ENCODE measurements around the gene CNGA1.
A peak's percentile ranks its signal among the peaks of the same experiment; 100 is the strongest.
"Not testable (repeated sequence)": the region's sequence is repeated elsewhere in the genome, so short reads cannot be mapped to it uniquely, and the experiment has no call there.

The CNGA1 gene

GRCh38 chr4:47922436-47923260 is 93.8 kb downstream of the CNGA1 start:
- not testable (repeated sequence) for H3K36me3 ChIP-seq (ENCODE audit: control insufficient read depth in 1 of 2, insufficient read depth in 2 of 2, low read length in 2 of 2); H3K27ac ChIP-seq (ENCODE audit: low read length); H3K4me1 ChIP-seq (ENCODE audit: control insufficient read depth in 1 of 2, insufficient read depth in 2 of 2, low read length in 2 of 2); H3K9me3 ChIP-seq (ENCODE audit: control insufficient read depth in 1 of 2, low read length in 2 of 2); H3K27me3 ChIP-seq (ENCODE audit: low read depth, low read length); H3K4me3 ChIP-seq (ENCODE audit: low read depth in 1 of 2, low read length in 2 of 2)

GRCh38 chr4:47917163-47917562 is 99.3 kb downstream of the CNGA1 start:
- H3K36me3 ChIP-seq (ENCODE audit: control insufficient read depth in 1 of 2, insufficient read depth in 2 of 2, low read length in 2 of 2); H3K4me3 ChIP-seq (ENCODE audit: low read depth in 1 of 2, low read length in 2 of 2); H3K9me3 ChIP-seq (ENCODE audit: control insufficient read depth in 1 of 2, low read length in 2 of 2); H3K27me3 ChIP-seq (ENCODE audit: low read depth, low read length); H3K27ac ChIP-seq (ENCODE audit: low read length): not testable (repeated sequence)
- H3K4me1 ChIP-seq (ENCODE audit: control insufficient read depth in 1 of 2, insufficient read depth in 2 of 2, low read length in 2 of 2): peaks cover 5 to 15% of the 10 kb centered on the region in 2 donors

GRCh38 chr4:47915378-47915777 is 101.1 kb downstream of the CNGA1 start:
- no peak overlapping the region for H3K27ac ChIP-seq (ENCODE audit: low read length)
- H3K36me3 ChIP-seq (ENCODE audit: control insufficient read depth in 1 of 2, insufficient read depth in 2 of 2, low read length in 2 of 2): no peaks in the 10 kb centered on the region
- peak overlapping the region in 1 of 2 donors; percentile 93 for H3K4me3 ChIP-seq (ENCODE audit: low read depth in 1 of 2, low read length in 2 of 2)
- H3K9me3 ChIP-seq (ENCODE audit: control insufficient read depth in 1 of 2, low read length in 2 of 2): no peaks in the 10 kb centered on the region
- H3K27me3 ChIP-seq (ENCODE audit: low read depth, low read length): no peaks in the 10 kb centered on the region
- peaks cover 5 to 15% of the 10 kb centered on the region in 2 donors for H3K4me1 ChIP-seq (ENCODE audit: control insufficient read depth in 1 of 2, insufficient read depth in 2 of 2, low read length in 2 of 2)

- H3K4me1 ChIP-seq (ENCODE audit: control insufficient read depth in 1 of 2, insufficient read depth in 2 of 2, low read length in 2 of 2): peaks cover 5 to 15% of the 10 kb centered on the region in 2 donors
- peak overlapping the region; percentile 93 to 99 for H3K4me3 ChIP-seq (ENCODE audit: low read depth in 1 of 2, low read length in 2 of 2)
- no peaks in the 10 kb centered on the region for H3K9me3 ChIP-seq (ENCODE audit: control insufficient read depth in 1 of 2, low read length in 2 of 2)
- no peaks in the 10 kb centered on the region for H3K36me3 ChIP-seq (ENCODE audit: control insufficient read depth in 1 of 2, insufficient read depth in 2 of 2, low read length in 2 of 2)
- H3K27ac ChIP-seq (ENCODE audit: low read length): no peak overlapping the region
- no peaks in the 10 kb centered on the region for H3K27me3 ChIP-seq (ENCODE audit: low read depth, low read length)
Observed at GRCh38 chr4:47914926-47915237, 101.6 kb downstream of the CNGA1 start.

DNA sequence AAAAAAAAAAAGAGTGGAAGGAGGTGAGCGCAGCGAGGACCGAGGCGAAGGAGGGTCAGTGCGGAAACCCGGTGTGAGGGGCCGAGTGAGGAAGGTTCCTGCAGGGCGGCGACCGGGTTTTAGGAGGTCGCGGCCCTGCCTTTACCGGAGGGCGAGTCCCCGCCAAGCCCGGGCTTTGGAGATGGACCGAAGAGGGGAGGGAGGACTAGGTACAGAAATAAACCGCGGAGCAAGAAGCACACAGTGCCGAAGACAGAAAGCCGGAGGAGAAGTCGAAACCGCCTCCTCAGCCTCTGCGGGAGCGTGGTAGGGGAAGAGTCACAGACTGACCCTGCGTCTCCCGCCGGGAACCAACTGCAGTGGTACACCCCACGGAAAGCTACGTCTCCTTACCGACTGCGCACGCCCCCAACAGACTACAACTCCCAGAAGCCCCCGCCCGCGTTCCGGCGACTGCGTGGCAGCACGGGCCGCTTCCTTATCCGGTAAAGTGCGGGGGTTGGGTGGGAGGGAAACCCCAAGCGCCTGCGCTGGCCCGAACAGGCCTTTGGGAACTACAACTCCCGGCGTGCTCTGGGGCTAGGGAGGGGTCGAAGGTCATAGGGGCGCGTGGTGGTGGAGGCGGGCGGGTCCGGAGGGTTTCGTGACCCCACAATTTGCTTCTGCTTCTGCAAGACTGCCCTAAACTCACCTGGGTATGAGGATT is 102.1 kb downstream of the CNGA1 start, which contains the start of gene NFXL1:
TSS of gene NFXL1 (minus strand) at position 364 of the 706 bp plus-strand sequence. CDS start 380 bp downstream, outside the sequence.
- Histone ChIP-seq H3K27ac (ENCODE audit: low read length) (peak within 1 kb of the TSS; percentile 63), H3K27me3 (ENCODE audit: low read depth, low read length) (no peaks in the 10 kb centered on the region), H3K9me3 (ENCODE audit: control insufficient read depth in 1 of 2, low read length in 2 of 2) (no peaks in the 10 kb centered on the region), H3K36me3 (ENCODE audit: control insufficient read depth in 1 of 2, insufficient read depth in 2 of 2, low read length in 2 of 2) (no peaks in the 10 kb centered on the region), H3K4me1 (ENCODE audit: control insufficient read depth in 1 of 2, insufficient read depth in 2 of 2, low read length in 2 of 2) (peaks cover 5 to 15% of the 10 kb centered on the region in 2 donors), H3K4me3 (ENCODE audit: low read depth in 1 of 2, low read length in 2 of 2) (peak within 1 kb of the TSS; percentile 93 to 99)

- H3K4me3 ChIP-seq (ENCODE audit: low read depth in 1 of 2, low read length in 2 of 2): peak overlapping the region; percentile 93 to 99
Observed at GRCh38 chr4:47913861-47914219, 102.6 kb downstream of the CNGA1 start.

DNA sequence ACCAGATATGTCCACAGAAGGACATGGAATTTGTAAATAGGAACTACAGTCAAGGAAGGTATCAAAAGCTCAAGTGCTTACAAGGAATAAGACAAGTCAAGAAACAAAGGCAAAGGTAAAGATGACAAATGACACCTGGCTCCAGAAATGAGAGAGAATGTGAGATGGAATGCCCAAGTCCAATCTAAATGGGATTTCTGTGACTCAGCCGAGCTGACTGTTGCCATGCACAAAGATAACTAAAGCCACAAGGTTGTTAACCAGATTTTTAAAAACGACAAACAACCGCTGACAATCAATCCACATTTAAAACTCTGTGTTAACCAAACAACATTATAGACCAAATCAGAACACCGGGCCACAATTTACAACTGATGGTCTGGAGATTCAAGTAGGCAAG is 103.2 kb downstream of the CNGA1 start:
- Histone ChIP-seq H3K4me1 (ENCODE audit: control insufficient read depth in 1 of 2, insufficient read depth in 2 of 2, low read length in 2 of 2) (peaks cover 5 to 15% of the 10 kb centered on the region in 2 donors), H3K27me3 (ENCODE audit: low read depth, low read length) (no peaks in the 10 kb centered on the region), H3K4me3 (ENCODE audit: low read depth in 1 of 2, low read length in 2 of 2) (peak overlapping the region; percentile 93 to 99), H3K36me3 (ENCODE audit: control insufficient read depth in 1 of 2, insufficient read depth in 2 of 2, low read length in 2 of 2) (peaks cover 0 to 2% of the 10 kb centered on the region in 2 donors), H3K27ac (ENCODE audit: low read length) (peak overlapping the region; percentile 63), H3K9me3 (ENCODE audit: control insufficient read depth in 1 of 2, low read length in 2 of 2) (no peaks in the 10 kb centered on the region)

More at GRCh38 chr4:47913861-47914219, 102.6 kb downstream of the CNGA1 start:
- Histone ChIP-seq H3K9me3 (ENCODE audit: control insufficient read depth in 1 of 2, low read length in 2 of 2) (no peaks in the 10 kb centered on the region), H3K4me1 (ENCODE audit: control insufficient read depth in 1 of 2, insufficient read depth in 2 of 2, low read length in 2 of 2) (peaks cover 5 to 15% of the 10 kb centered on the region in 2 donors), H3K27ac (ENCODE audit: low read length) (peak overlapping the region; percentile 63), H3K27me3 (ENCODE audit: low read depth, low read length) (no peaks in the 10 kb centered on the region), H3K36me3 (ENCODE audit: control insufficient read depth in 1 of 2, insufficient read depth in 2 of 2, low read length in 2 of 2) (no peaks in the 10 kb centered on the region)

- no peaks in the 10 kb centered on the region for H3K27me3 ChIP-seq (ENCODE audit: low read depth, low read length)
- H3K4me3 ChIP-seq (ENCODE audit: low read depth in 1 of 2, low read length in 2 of 2): no peak overlapping the region
- H3K4me1 ChIP-seq (ENCODE audit: control insufficient read depth in 1 of 2, insufficient read depth in 2 of 2, low read length in 2 of 2): no peaks in the 10 kb centered on the region
- no peaks in the 10 kb centered on the region for H3K9me3 ChIP-seq (ENCODE audit: control insufficient read depth in 1 of 2, low read length in 2 of 2)
- H3K36me3 ChIP-seq (ENCODE audit: control insufficient read depth in 1 of 2, insufficient read depth in 2 of 2, low read length in 2 of 2): peaks cover 14 to 20% of the 10 kb centered on the region in 2 donors
- H3K27ac ChIP-seq (ENCODE audit: low read length): no peak overlapping the region
Observed at GRCh38 chr4:47907089-47907646, 109.3 kb downstream of the CNGA1 start.

- H3K9me3 ChIP-seq (ENCODE audit: control insufficient read depth in 1 of 2, low read length in 2 of 2): no peaks in the 10 kb centered on the region
- no peak overlapping the region for H3K4me3 ChIP-seq (ENCODE audit: low read depth in 1 of 2, low read length in 2 of 2)
- H3K36me3 ChIP-seq (ENCODE audit: control insufficient read depth in 1 of 2, insufficient read depth in 2 of 2, low read length in 2 of 2): peaks cover 45 to 48% of the 10 kb centered on the region in 2 donors
- H3K27me3 ChIP-seq (ENCODE audit: low read depth, low read length): no peaks in the 10 kb centered on the region
- H3K4me1 ChIP-seq (ENCODE audit: control insufficient read depth in 1 of 2, insufficient read depth in 2 of 2, low read length in 2 of 2): no peaks in the 10 kb centered on the region
- H3K27ac ChIP-seq (ENCODE audit: low read length): no peak overlapping the region
Observed at GRCh38 chr4:47899639-47900038, 116.8 kb downstream of the CNGA1 start.

GRCh38 chr4:47891928-47892327 is 124.6 kb downstream of the CNGA1 start:
- Histone ChIP-seq H3K9me3 (ENCODE audit: control insufficient read depth in 1 of 2, low read length in 2 of 2) (no peaks in the 10 kb centered on the region), H3K27me3 (ENCODE audit: low read depth, low read length) (no peaks in the 10 kb centered on the region), H3K36me3 (ENCODE audit: control insufficient read depth in 1 of 2, insufficient read depth in 2 of 2, low read length in 2 of 2) (peaks cover 36 to 75% of the 10 kb centered on the region in 2 donors), H3K27ac (ENCODE audit: low read length) (no peak overlapping the region), H3K4me1 (ENCODE audit: control insufficient read depth in 1 of 2, insufficient read depth in 2 of 2, low read length in 2 of 2) (no peaks in the 10 kb centered on the region), H3K4me3 (ENCODE audit: low read depth in 1 of 2, low read length in 2 of 2) (no peak overlapping the region)

All from muscle layer of duodenum (tissue), 2 donors.